C4-2B (cell line): ENCODE measurements around the gene CARM1.

ENCODE experiments used
- ZFX ChIP-seq: fragments of 450-650 bp; IDR thresholded peaks from 2 replicates; pipeline ENCODE4 v1.6.1; 2017
- TF ChIP-seq, protein P1 (sequence below): fragments of 450-650 bp; conservative IDR thresholded peaks from 2 replicates; pipeline ENCODE4 v1.5.1; 2017; ENCODE audit warnings: mild to moderate bottlenecking

DNA sequence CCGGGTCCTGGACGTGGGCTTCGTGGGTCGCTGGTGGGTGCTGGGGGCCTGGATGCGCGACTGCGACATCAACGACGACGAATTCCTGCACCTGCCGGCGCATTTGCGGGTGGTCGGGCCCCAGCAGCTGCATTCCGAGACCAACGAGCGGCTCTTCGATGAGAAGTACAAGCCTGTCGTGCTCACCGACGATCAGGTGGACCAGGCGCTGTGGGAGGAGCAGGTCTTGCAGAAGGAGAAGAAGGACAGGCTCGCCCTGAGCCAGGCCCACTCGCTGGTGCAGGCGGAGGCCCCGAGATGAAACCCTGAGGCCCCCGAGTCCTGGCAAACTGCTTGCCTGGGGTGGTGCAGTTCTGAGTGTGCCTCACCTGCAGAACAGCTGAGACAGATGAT, 58.0 kb downstream of the CARM1 start:
- TF ChIP-seq, protein P1, sequence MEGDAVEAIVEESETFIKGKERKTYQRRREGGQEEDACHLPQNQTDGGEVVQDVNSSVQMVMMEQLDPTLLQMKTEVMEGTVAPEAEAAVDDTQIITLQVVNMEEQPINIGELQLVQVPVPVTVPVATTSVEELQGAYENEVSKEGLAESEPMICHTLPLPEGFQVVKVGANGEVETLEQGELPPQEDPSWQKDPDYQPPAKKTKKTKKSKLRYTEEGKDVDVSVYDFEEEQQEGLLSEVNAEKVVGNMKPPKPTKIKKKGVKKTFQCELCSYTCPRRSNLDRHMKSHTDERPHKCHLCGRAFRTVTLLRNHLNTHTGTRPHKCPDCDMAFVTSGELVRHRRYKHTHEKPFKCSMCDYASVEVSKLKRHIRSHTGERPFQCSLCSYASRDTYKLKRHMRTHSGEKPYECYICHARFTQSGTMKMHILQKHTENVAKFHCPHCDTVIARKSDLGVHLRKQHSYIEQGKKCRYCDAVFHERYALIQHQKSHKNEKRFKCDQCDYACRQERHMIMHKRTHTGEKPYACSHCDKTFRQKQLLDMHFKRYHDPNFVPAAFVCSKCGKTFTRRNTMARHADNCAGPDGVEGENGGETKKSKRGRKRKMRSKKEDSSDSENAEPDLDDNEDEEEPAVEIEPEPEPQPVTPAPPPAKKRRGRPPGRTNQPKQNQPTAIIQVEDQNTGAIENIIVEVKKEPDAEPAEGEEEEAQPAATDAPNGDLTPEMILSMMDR, result no peak
- TF ChIP-seq ZFX, result no peak
